Measurements from ENCODE around the gene ATP13A4.
"Not testable (repeated sequence)": the region's sequence is repeated elsewhere in the genome, so short reads cannot be mapped to it uniquely, and the experiment has no call there.

The ATP13A4 gene

GRCh38 chr3:193560870-193561269, 6.2 kb upstream of the ATP13A4 start:
- no peak for DNase-seq (ENCODE audit: low read depth in 2 of 2)

GRCh38 chr3:193560091-193560490, 5.4 kb upstream of the ATP13A4 start:
- DNase-seq (ENCODE audit: low read depth in 2 of 2): no peak

- no peak for DNase-seq (ENCODE audit: low read depth in 2 of 2)
Measured at GRCh38 chr3:193559100-193559499, 4.4 kb upstream of the ATP13A4 start.

- no peak for DNase-seq (ENCODE audit: low read depth in 2 of 2)
Measured at GRCh38 chr3:193556841-193557240, 2.1 kb upstream of the ATP13A4 start.

- DNase-seq (ENCODE audit: low read depth in 2 of 2): no peak
Measured at GRCh38 chr3:193553586-193553985, 1.1 kb downstream of the ATP13A4 start.

- no peak for DNase-seq (ENCODE audit: low read depth in 2 of 2)
Measured at GRCh38 chr3:193552923-193553322, 1.8 kb downstream of the ATP13A4 start.

- DNase-seq (ENCODE audit: low read depth in 2 of 2): no peak
Measured at GRCh38 chr3:193548406-193548805, 6.3 kb downstream of the ATP13A4 start.

GRCh38 chr3:193546129-193546528, 8.6 kb downstream of the ATP13A4 start:
- DNase-seq (ENCODE audit: low read depth in 2 of 2): no peak

GRCh38 chr3:193545304-193545703, 9.4 kb downstream of the ATP13A4 start:
- no peak for DNase-seq (ENCODE audit: low read depth in 2 of 2)

GRCh38 chr3:193544289-193544688, 10.4 kb downstream of the ATP13A4 start:
- DNase-seq (ENCODE audit: low read depth in 2 of 2): no peak

- DNase-seq (ENCODE audit: low read depth in 2 of 2): no peak
Measured at GRCh38 chr3:193530231-193531165, 24.2 kb downstream of the ATP13A4 start.

- not testable (repeated sequence) for DNase-seq (ENCODE audit: low read depth in 2 of 2)
Measured at GRCh38 chr3:193526085-193526484, 28.6 kb downstream of the ATP13A4 start.

- no peak for DNase-seq (ENCODE audit: low read depth in 2 of 2)
Measured at GRCh38 chr3:193522473-193522872, 32.2 kb downstream of the ATP13A4 start.

GRCh38 chr3:193520738-193521137, 34.0 kb downstream of the ATP13A4 start:
- DNase-seq (ENCODE audit: low read depth in 2 of 2): no peak

- no peak for DNase-seq (ENCODE audit: low read depth in 2 of 2)
Measured at GRCh38 chr3:193515966-193516365, 38.7 kb downstream of the ATP13A4 start.

- no peak for DNase-seq (ENCODE audit: low read depth in 2 of 2)
Measured at GRCh38 chr3:193510154-193510553, 44.5 kb downstream of the ATP13A4 start.

GRCh38 chr3:193509103-193509965, 45.4 kb downstream of the ATP13A4 start:
- no peak for DNase-seq (ENCODE audit: low read depth in 2 of 2)

GRCh38 chr3:193508108-193508507, 46.6 kb downstream of the ATP13A4 start:
- no peak for DNase-seq (ENCODE audit: low read depth in 2 of 2)

GRCh38 chr3:193507566-193507965, 47.1 kb downstream of the ATP13A4 start:
- DNase-seq (ENCODE audit: low read depth in 2 of 2): no peak

GRCh38 chr3:193506921-193507320, 47.8 kb downstream of the ATP13A4 start:
- DNase-seq (ENCODE audit: low read depth in 2 of 2): no peak

GRCh38 chr3:193502871-193503270, 51.8 kb downstream of the ATP13A4 start:
- DNase-seq (ENCODE audit: low read depth in 2 of 2): no peak

GRCh38 chr3:193499801-193500485, 54.8 kb downstream of the ATP13A4 start:
- no peak for DNase-seq (ENCODE audit: low read depth in 2 of 2)

Data from stimulated activated CD8-positive, alpha-beta memory T cell treated with anti-CD3 and anti-CD28 coated beads, Interleukin-7, amount 100 ng/mL, for 4 hours (primary cell).